ENCODE results near the gene GASK1A.

DNA sequence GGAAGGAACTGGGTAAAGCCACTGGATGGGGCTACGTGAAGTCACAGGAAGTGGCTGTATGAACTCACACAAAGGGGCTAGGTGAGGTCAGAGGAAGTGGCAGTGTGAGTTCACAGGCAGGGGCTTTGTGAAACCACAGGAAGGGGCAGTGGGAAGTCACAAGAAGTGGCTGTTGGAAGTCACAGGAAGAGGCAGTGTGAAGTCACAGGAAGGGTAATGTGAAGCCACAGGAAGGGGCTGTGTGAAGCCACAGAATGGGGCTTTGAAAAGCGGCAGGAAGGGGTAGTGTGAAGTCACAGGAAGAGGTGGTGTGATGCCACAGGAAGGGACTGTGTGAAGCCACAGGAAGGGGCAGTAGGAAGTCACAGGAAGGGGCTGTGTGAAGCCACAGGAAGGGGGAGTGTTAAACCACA lies 34.6 kb downstream of the GASK1A start:
- TF ChIP-seq POLR2A (IDR thresholded peaks at IDR 0.05; ENCODE audit: low read length) (no peak), GATA1 (IDR thresholded peaks at IDR 0.05; ENCODE audit: low read depth, low read length) (no peak)
